SK-N-SH (cell line): ENCODE data around the gene HTR2B. TPM values are rescaled to one million over a fixed set of nuclear protein-coding genes. Genes with fewer than 3 reads are reported as not detected.

Experiments
- CTCF ChIA-PET: fragments of 300-600, 350-600 bp; formaldehyde crosslinking; extraction: SDS; loops from one replicate; lab custom pipeline; 2021; lab: Yijun Ruan, JAX
- POLR2A ChIA-PET: fragments of 350-600 bp; sonication (Branson Sonifier 250); formaldehyde crosslinking; extraction: SDS; loops from one replicate; lab custom pipeline; 2020; ENCODE audit warnings: antibody characterized with exemption, inconsistent platforms; lab: Yijun Ruan, JAX
- DNase-seq: peaks from one replicate; pipeline ENCODE4 v3.0.0; 2012
- H2AFZ ChIP-seq: fragments of 200-600 bp; sonication (generic); 2 replicates; pipeline ENCODE4 v1.8.1; 2016; ENCODE audit warnings: antibody characterized with exemption, mild to moderate bottlenecking, low read depth
- H3F3A ChIP-seq: fragments of 200-600 bp; sonication (generic); replicated peaks from 2 replicates; pipeline ENCODE3; 2016; ENCODE audit warnings: antibody characterized with exemption, mild to moderate bottlenecking; ENCODE audit not compliant: insufficient read depth
- H3K27ac ChIP-seq, 2 experiments: fragments of 200-500 bp in 1 of 2; fragments of 200-600 bp in 1 of 2; sonication (Bioruptor generic) in 1 of 2; sonication (generic), shearing (Covaris generic) in 1 of 2; 2 replicates each; pipeline versions ENCODE4 v1.5.1 to v1.6.1; 2014 to 2016; ENCODE audit warnings: low read depth in 2 of 2, inconsistent platforms in 1 of 2, low read length in 1 of 2, mild to moderate bottlenecking in 1 of 2, mixed read lengths in 1 of 2
- H3K27me3 ChIP-seq: fragments of 200-600 bp; sonication (generic), shearing (Covaris generic); 2 replicates; pipeline ENCODE4 v1.6.1; 2016; ENCODE audit warnings: mixed run types; ENCODE audit not compliant: insufficient read depth
- H3K36me3 ChIP-seq, 2 experiments: fragments of 200-500 bp in 1 of 2; fragments of 200-600 bp in 1 of 2; sonication (Bioruptor generic) in 1 of 2; sonication (generic) in 1 of 2; replicated peaks in 1 of 2; 2 replicates each; pipeline versions ENCODE3 to v1.5.1; 2014 to 2016; ENCODE audit warnings: low read length in 1 of 2, mild to moderate bottlenecking in 1 of 2; ENCODE audit not compliant: insufficient read depth in 2 of 2, control insufficient read depth in 1 of 2
- H3K4me1 ChIP-seq, 2 experiments: fragments of 200-500 bp in 1 of 2; fragments of 200-600 bp in 1 of 2; sonication (Bioruptor generic) in 1 of 2; sonication (generic), shearing (Covaris generic) in 1 of 2; 2 replicates each; pipeline versions ENCODE4 v1.5.1 to v1.6.1; 2014 to 2016; ENCODE audit warnings: low read depth in 1 of 2, low read length in 1 of 2, mixed run types in 1 of 2; ENCODE audit not compliant: insufficient read depth in 2 of 2, control insufficient read depth in 1 of 2
- H3K4me2 ChIP-seq: fragments of 200-600 bp; sonication (generic), shearing (Covaris generic); 2 replicates; pipeline ENCODE4 v1.6.1; 2017; ENCODE audit warnings: mixed run types
- H3K4me3 ChIP-seq, 2 experiments: fragments of 200-500 bp in 1 of 2; fragments of 200-600 bp in 1 of 2; sonication (Bioruptor generic) in 1 of 2; sonication (generic), shearing (Covaris generic) in 1 of 2; 2 replicates each; pipeline versions ENCODE4 v1.5.1 to v1.8.1; 2014 to 2016; ENCODE audit warnings: low read depth in 2 of 2, inconsistent platforms in 1 of 2, low read length in 1 of 2, mild to moderate bottlenecking in 1 of 2, mixed read lengths in 1 of 2, moderate library complexity in 1 of 2
- H3K79me2 ChIP-seq: fragments of 200-600 bp; sonication (generic); 2 replicates; pipeline ENCODE4 v1.8.1; 2017; ENCODE audit warnings: mild to moderate bottlenecking; ENCODE audit not compliant: insufficient read depth
- H3K9ac ChIP-seq: fragments of 200-600 bp; sonication (generic); 2 replicates; pipeline ENCODE4 v1.6.1; 2017; ENCODE audit warnings: mixed run types
- H3K9me2 ChIP-seq: fragments of 200-600 bp; sonication (generic); 2 replicates; pipeline ENCODE4 v1.6.1; 2017; ENCODE audit warnings: mixed run types
- H3K9me3 ChIP-seq: fragments of 200-600 bp; sonication (generic); 2 replicates; pipeline ENCODE4 v1.6.1; 2017; ENCODE audit warnings: mixed run types, mild to moderate bottlenecking, moderate library complexity
- H4K20me1 ChIP-seq: fragments of 200-600 bp; sonication (generic); 2 replicates; pipeline ENCODE4 v1.6.1; 2017; ENCODE audit warnings: mild to moderate bottlenecking, mixed run types; ENCODE audit not compliant: insufficient read depth
- CHD2 ChIP-seq: fragments of 150-350 bp; IDR thresholded peaks from 2 replicates; pipeline ENCODE4 v1.6.1; 2018; ENCODE audit warnings: low read length; ENCODE audit not compliant: partially characterized antibody
- EP300 ChIP-seq, 2 experiments: IDR thresholded peaks; 2 replicates each; pipeline versions ENCODE4 v1.4.0 to v1.6.1; 2012; ENCODE audit warnings: borderline replicate concordance in 1 of 2, low read depth in 1 of 2, low read length in 1 of 2
- GATA2 ChIP-seq: sonication (generic); formaldehyde crosslinking; IDR thresholded peaks from 2 replicates; pipeline ENCODE4 v1.5.0; 2020; ENCODE audit warnings: mild to moderate bottlenecking, missing genetic modification reagents
- MXI1 ChIP-seq: IDR thresholded peaks from 2 replicates; pipeline ENCODE4 v1.6.1; 2012; ENCODE audit warnings: mild to moderate bottlenecking, low read depth, low read length, improper control_type of control experiment
- RAD21 ChIP-seq: IDR thresholded peaks from 2 replicates; pipeline ENCODE4 v1.6.1; 2012; ENCODE audit warnings: mild to moderate bottlenecking, low read length
- RCOR1 ChIP-seq: fragments of 150-350 bp; IDR thresholded peaks from 2 replicates; pipeline ENCODE4 v1.6.1; 2017; ENCODE audit warnings: antibody characterized with exemption, low read length
- TCF12 ChIP-seq: IDR thresholded peaks from 2 replicates; pipeline ENCODE4 v1.4.0; 2012
- WGBS: methylation state at CpG from one replicate; pipeline ENCODE4 v1.1.6; 2017; ENCODE audit warnings: low lambda C conversion rate; 5-methylcytosine and 5-hydroxymethylcytosine counted together
- polyA plus RNA-seq, 3 experiments: library from polyadenylated mRNA; depleted of rRNA; stranded (reverse); fragments of >200 nt; gene quantifications; 2 replicates each; pipeline ENCODE4 v1.2.3, GENCODE V29; 2012
- TF ChIP-seq, protein P1 (sequence below): IDR thresholded peaks from 2 replicates; pipeline ENCODE4 v1.4.0; 2012; ENCODE audit warnings: low read depth
- TF ChIP-seq, protein P2 (sequence below): fragments of 200-600 bp; sonication (generic); IDR thresholded peaks from 2 replicates; pipeline ENCODE4 v1.6.1; 2017; ENCODE audit warnings: antibody characterized with exemption, mild to moderate bottlenecking, moderate library complexity
- TF ChIP-seq, protein P3 (sequence below): IDR thresholded peaks from 2 replicates; pipeline ENCODE4 v1.4.0; 2012; ENCODE audit warnings: low read depth, borderline replicate concordance

HTR2B gene
- 0.25 and 0.41 TPM in 2 replicates for polyA plus RNA-seq (2012; rRNA removed)
- polyA plus RNA-seq (2012; cell fraction: cytosol; rRNA removed), result 0.35 and 0.46 TPM in 2 replicates
- 0.02 and 0.17 TPM in 2 replicates for polyA plus RNA-seq (2012; cell fraction: nucleus; rRNA removed)

GRCh38 chr2:231124838-231125568 is at the start of gene HTR2B:
HTR2B (minus strand) TSS chr2:231125042; CDS start chr2:231123764, 1,278 bp downstream.
- POLR2A ChIA-PET, result interaction anchor here (0.9 to 1.0 kb wide), 3 partner anchors 63 to 340 kb away, joined by 3 to 4 read pairs (median 3); partner anchors contain the start of gene NCL
- Histone ChIP-seq H3K36me3 (peaks cover 0 to 7% of the 10 kb centered on the region in 2 experiments), H3K27me3 (no peaks in the 10 kb centered on the region), H3F3A (peaks cover 26% of the 10 kb centered on the region), H3K9me3 (no peaks in the 10 kb centered on the region), H3K4me2 (peak within 1 kb of the TSS; percentile 56), H2AFZ (no peak within 1 kb of the TSS), H3K9ac (peak within 1 kb of the TSS; percentile 23; the same call in 1 of the 2 replicates), H3K79me2 (peaks cover 48% of the 10 kb centered on the region), H3K4me1 (peaks cover 34 to 37% of the 10 kb centered on the region in 2 experiments; a peak in 3 of 4 replicates), H3K4me3 (peak within 1 kb of the TSS; percentile 12 to 42; a peak in 2 of 4 replicates), H4K20me1 (no peaks in the 10 kb centered on the region), H3K9me2 (no peaks in the 10 kb centered on the region), H3K27ac (peak within 1 kb of the TSS; percentile 62 to 94)
- peak; percentile 62 for DNase-seq
- TF ChIP-seq GATA2 (CRISPR knock-in tag) (peak; percentile 64), TCF12 (peak; percentile 34; the same call in 1 of the 2 replicates), RCOR1 (peak; percentile 55; the same call in 1 of the 2 replicates), CHD2 (peak; percentile 33), MXI1 (peak; percentile 72), RAD21 (peak; percentile 20; the same call in 1 of the 2 replicates), EP300 (IDR thresholded peaks at IDR 0.05; ENCODE audit: borderline replicate concordance in 1 of 2, low read depth in 1 of 2, low read length in 1 of 2) (peak in 1 of 2 experiments; percentile 51; a peak in 1 of 4 replicates)
- TF ChIP-seq, protein P1, sequence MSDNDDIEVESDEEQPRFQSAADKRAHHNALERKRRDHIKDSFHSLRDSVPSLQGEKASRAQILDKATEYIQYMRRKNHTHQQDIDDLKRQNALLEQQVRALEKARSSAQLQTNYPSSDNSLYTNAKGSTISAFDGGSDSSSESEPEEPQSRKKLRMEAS, result no peak
- TF ChIP-seq, protein P2, sequence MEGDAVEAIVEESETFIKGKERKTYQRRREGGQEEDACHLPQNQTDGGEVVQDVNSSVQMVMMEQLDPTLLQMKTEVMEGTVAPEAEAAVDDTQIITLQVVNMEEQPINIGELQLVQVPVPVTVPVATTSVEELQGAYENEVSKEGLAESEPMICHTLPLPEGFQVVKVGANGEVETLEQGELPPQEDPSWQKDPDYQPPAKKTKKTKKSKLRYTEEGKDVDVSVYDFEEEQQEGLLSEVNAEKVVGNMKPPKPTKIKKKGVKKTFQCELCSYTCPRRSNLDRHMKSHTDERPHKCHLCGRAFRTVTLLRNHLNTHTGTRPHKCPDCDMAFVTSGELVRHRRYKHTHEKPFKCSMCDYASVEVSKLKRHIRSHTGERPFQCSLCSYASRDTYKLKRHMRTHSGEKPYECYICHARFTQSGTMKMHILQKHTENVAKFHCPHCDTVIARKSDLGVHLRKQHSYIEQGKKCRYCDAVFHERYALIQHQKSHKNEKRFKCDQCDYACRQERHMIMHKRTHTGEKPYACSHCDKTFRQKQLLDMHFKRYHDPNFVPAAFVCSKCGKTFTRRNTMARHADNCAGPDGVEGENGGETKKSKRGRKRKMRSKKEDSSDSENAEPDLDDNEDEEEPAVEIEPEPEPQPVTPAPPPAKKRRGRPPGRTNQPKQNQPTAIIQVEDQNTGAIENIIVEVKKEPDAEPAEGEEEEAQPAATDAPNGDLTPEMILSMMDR, result no peak
- TF ChIP-seq, protein P3, sequence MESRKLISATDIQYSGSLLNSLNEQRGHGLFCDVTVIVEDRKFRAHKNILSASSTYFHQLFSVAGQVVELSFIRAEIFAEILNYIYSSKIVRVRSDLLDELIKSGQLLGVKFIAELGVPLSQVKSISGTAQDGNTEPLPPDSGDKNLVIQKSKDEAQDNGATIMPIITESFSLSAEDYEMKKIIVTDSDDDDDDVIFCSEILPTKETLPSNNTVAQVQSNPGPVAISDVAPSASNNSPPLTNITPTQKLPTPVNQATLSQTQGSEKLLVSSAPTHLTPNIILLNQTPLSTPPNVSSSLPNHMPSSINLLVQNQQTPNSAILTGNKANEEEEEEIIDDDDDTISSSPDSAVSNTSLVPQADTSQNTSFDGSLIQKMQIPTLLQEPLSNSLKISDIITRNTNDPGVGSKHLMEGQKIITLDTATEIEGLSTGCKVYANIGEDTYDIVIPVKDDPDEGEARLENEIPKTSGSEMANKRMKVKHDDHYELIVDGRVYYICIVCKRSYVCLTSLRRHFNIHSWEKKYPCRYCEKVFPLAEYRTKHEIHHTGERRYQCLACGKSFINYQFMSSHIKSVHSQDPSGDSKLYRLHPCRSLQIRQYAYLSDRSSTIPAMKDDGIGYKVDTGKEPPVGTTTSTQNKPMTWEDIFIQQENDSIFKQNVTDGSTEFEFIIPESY, result no peak
- CTCF ChIA-PET, result interaction anchor here (0.6 to 3.2 kb wide), 12 partner anchors 9 to 348 kb away, joined by 3 to 11 read pairs (median 4); no protein-coding TSS in a partner anchor
- WGBS, result 19% methylated on average over 5 of the region's 5 CpGs
